NT2/D1 (cell line): Measurements from ENCODE around the gene ENTPD2.

Source experiments
- DNase-seq: peaks from one replicate; pipeline ENCODE4 v3.0.0-alpha.2; 2011; ENCODE audit warnings: low read depth, low spot score
- H3K27me3 ChIP-seq: 2 replicates; pipeline ENCODE4 v1.6.0; 2011; ENCODE audit warnings: mild to moderate bottlenecking; ENCODE audit not compliant: insufficient read length, insufficient read depth
- H3K36me3 ChIP-seq: 2 replicates; pipeline ENCODE4 v1.6.1; 2011; ENCODE audit warnings: mild to moderate bottlenecking, low read length, mixed read lengths; ENCODE audit not compliant: insufficient read depth, insufficient read length
- H3K4me1 ChIP-seq: 2 replicates; pipeline ENCODE4 v1.5.1; 2011; ENCODE audit not compliant: insufficient read depth, insufficient read length
- H3K4me3 ChIP-seq: 2 replicates; pipeline ENCODE4 v1.5.1; 2011; ENCODE audit warnings: low read depth; ENCODE audit not compliant: insufficient read length
- H3K9ac ChIP-seq: 2 replicates; pipeline ENCODE4 v1.6.0; 2011; ENCODE audit warnings: low read depth; ENCODE audit not compliant: insufficient read length
- H3K9me3 ChIP-seq: 2 replicates; pipeline ENCODE4 v1.5.1; 2011; ENCODE audit warnings: mild to moderate bottlenecking, low read length; ENCODE audit not compliant: insufficient read depth
- SUZ12 ChIP-seq: IDR thresholded peaks from 2 replicates; pipeline ENCODE4 v1.6.1; 2011; ENCODE audit not compliant: insufficient read length, insufficient read depth; ENCODE audit errors: extremely low read depth
- YY1 ChIP-seq: IDR thresholded peaks from 2 replicates; pipeline ENCODE4 v1.6.1; 2011; ENCODE audit not compliant: insufficient read length, insufficient read depth
- ZNF274 ChIP-seq: IDR thresholded peaks from 2 replicates; pipeline ENCODE4 v1.6.1; 2011; ENCODE audit warnings: mild to moderate bottlenecking, low read depth, low read length

ENTPD2 gene

GRCh38 chr9:137044502-137045177, 9.2 kb downstream of the ENTPD2 start:
- peak overlapping the region; percentile 62 for H3K4me3 ChIP-seq
- H3K9me3 ChIP-seq, result no peaks in the 10 kb centered on the region
- H3K4me1 ChIP-seq, result peaks cover 27% of the 10 kb centered on the region
- peak overlapping the region; percentile 81 for H3K9ac ChIP-seq
- TF ChIP-seq SUZ12 (no peak), ZNF274 (no peak), YY1 (no peak)
- DNase-seq, result no peak
- H3K27me3 ChIP-seq, result peaks cover 52% of the 10 kb centered on the region
- H3K36me3 ChIP-seq, result peaks cover 14% of the 10 kb centered on the region

DNA sequence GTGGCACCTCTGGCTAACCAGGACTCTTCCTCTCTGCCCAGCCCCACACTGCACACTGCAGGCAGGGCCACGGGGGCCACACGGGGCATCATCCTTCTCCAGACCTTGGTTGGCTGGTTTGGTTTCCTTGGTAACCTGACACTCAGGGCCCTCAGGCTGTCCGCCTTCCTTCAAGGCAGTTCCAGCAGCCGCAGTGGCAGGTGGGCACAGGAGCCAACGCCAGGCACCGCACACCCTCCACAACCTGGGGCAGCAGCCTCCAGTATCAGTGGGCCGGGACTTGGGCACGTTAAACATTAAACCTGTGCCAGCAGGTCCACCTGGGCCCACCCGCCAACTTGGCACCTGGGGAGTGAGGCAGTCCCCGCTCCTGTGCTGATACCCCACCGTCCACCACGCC, 9.8 kb downstream of the ENTPD2 start:
- Histone ChIP-seq H3K27me3 (peaks cover 46% of the 10 kb centered on the region), H3K9me3 (no peaks in the 10 kb centered on the region), H3K4me3 (no peak overlapping the region), H3K4me1 (peaks cover 22% of the 10 kb centered on the region), H3K9ac (no peak overlapping the region), H3K36me3 (peaks cover 20% of the 10 kb centered on the region)
- no peak for DNase-seq
- TF ChIP-seq YY1 (no peak), SUZ12 (no peak), ZNF274 (no peak)

- peaks cover 40% of the 10 kb centered on the region for H3K27me3 ChIP-seq
Measured at GRCh38 chr9:137042751-137043727, 10.8 kb downstream of the ENTPD2 start.

GRCh38 chr9:137041124-137041523, 12.7 kb downstream of the ENTPD2 start:
- DNase-seq, result no peak
- H3K36me3 ChIP-seq, result peaks cover 28% of the 10 kb centered on the region
- H3K9me3 ChIP-seq, result no peaks in the 10 kb centered on the region
- peaks cover 29% of the 10 kb centered on the region for H3K27me3 ChIP-seq
- H3K4me3 ChIP-seq, result no peak overlapping the region
- TF ChIP-seq YY1 (no peak), ZNF274 (no peak), SUZ12 (no peak)
- H3K4me1 ChIP-seq, result peaks cover 22% of the 10 kb centered on the region
- H3K9ac ChIP-seq, result peak overlapping the region; percentile 4

More at GRCh38 chr9:137042751-137043727, 10.8 kb downstream of the ENTPD2 start:
- H3K9me3 ChIP-seq, result no peaks in the 10 kb centered on the region
- peak overlapping the region; percentile 26 for H3K9ac ChIP-seq
- DNase-seq, result no peak
- H3K4me3 ChIP-seq, result no peak overlapping the region
- H3K4me1 ChIP-seq, result peaks cover 22% of the 10 kb centered on the region
- TF ChIP-seq SUZ12 (no peak), YY1 (no peak), ZNF274 (no peak)
- H3K36me3 ChIP-seq, result peaks cover 22% of the 10 kb centered on the region

DNA sequence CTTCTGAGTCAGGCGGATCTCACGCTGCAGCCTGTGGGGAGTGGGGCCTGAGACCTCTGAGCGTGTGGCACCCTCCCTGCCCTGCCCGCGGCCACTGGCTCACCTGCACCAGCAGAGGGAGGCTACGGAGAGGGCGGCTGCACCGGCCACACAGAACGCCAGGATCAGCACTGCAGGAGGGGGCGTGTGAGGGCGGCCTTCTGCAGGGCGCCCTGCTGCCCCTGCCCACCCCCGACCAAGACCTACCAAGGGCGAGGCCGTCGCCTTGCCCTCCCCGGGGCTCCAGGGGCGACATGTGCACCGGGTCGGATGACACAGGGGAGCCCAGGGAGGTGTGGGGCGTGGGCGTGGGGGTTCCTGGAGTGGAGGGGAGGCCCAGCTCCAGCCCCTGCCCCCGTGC, 13.3 kb downstream of the ENTPD2 start:
- Histone ChIP-seq H3K9me3 (no peaks in the 10 kb centered on the region), H3K4me3 (no peak overlapping the region), H3K9ac (peak overlapping the region; percentile 4), H3K36me3 (peaks cover 28% of the 10 kb centered on the region), H3K4me1 (peaks cover 24% of the 10 kb centered on the region), H3K27me3 (peaks cover 26% of the 10 kb centered on the region)
- no peak for TF ChIP-seq YY1
- no peak for TF ChIP-seq ZNF274
- no peak for TF ChIP-seq SUZ12
- DNase-seq, result no peak

GRCh38 chr9:137039611-137040366, 14.1 kb downstream of the ENTPD2 start:
- no peak overlapping the region for H3K4me3 ChIP-seq
- H3K9ac ChIP-seq, result no peak overlapping the region
- peaks cover 26% of the 10 kb centered on the region for H3K4me1 ChIP-seq
- TF ChIP-seq YY1, result no peak
- TF ChIP-seq SUZ12, result no peak
- TF ChIP-seq ZNF274, result no peak
- peaks cover 21% of the 10 kb centered on the region for H3K27me3 ChIP-seq
- DNase-seq, result no peak
- no peaks in the 10 kb centered on the region for H3K9me3 ChIP-seq
- peaks cover 28% of the 10 kb centered on the region for H3K36me3 ChIP-seq

DNA sequence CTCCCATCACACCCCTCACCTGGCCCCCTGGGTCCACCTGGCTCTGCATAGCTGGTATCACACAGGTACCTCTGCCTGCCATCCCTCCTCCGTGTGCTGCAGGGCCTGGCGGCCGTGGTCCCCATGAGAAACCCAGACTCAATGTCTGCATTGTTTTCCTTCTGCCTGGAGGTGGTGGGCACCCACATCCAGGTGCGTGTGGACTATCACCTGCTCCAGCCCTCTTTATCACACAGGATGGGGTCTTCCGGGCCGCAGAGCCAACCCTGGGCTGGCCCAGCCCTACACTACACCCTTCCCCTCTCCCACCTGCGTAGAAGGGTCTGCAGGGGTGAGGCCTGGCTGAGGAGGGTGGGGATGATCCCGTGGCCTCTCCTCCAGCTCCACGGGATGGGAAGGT, 14.9 kb downstream of the ENTPD2 start:
- H3K36me3 ChIP-seq, result peaks cover 28% of the 10 kb centered on the region
- H3K4me1 ChIP-seq, result peaks cover 23% of the 10 kb centered on the region
- no peak overlapping the region for H3K9ac ChIP-seq
- H3K9me3 ChIP-seq, result no peaks in the 10 kb centered on the region
- H3K27me3 ChIP-seq, result peaks cover 17% of the 10 kb centered on the region
- no peak for DNase-seq
- TF ChIP-seq YY1 (no peak), ZNF274 (no peak), SUZ12 (no peak)
- H3K4me3 ChIP-seq, result no peak overlapping the region
